Measurements from ENCODE around the gene CEP170. TPM values are rescaled to one million over a fixed set of nuclear protein-coding genes. Genes with fewer than 3 reads are reported as not detected.
"Not testable (repeated sequence)": the region's sequence is repeated elsewhere in the genome, so short reads cannot be mapped to it uniquely, and the experiment has no call there.

Gene CEP170
- total RNA-seq, 2 donors from 2014 or later, result 40.7 to 40.8 TPM

GRCh38 chr1:243246916-243247315, 8.2 kb downstream of the CEP170 start:
- intact Hi-C loops (cut with DNase I), result no loop called here
- peak; percentile 27 to 65 for ATAC-seq
- DNase-seq, result no peak

- intact Hi-C loops (cut with DNase I), result no loop called here
- ATAC-seq, result no peak
- DNase-seq, result no peak
These were observed 10.6 kb downstream of the CEP170 start for GRCh38 chr1:243244432-243244841.

GRCh38 chr1:243236604-243237252, 18.4 kb downstream of the CEP170 start:
- ATAC-seq (no peak), DNase-seq (no peak)
- intact Hi-C loops (cut with DNase I), result no loop called here

- DNase-seq, result no peak
- ATAC-seq, result peak in 1 of 2 donors; percentile 58
- intact Hi-C loops (cut with DNase I), result no loop called here
These were observed 20.0 kb downstream of the CEP170 start for GRCh38 chr1:243234978-243235647.

GRCh38 chr1:243233908-243234307, 21.2 kb downstream of the CEP170 start:
- peak in 1 of 2 donors; percentile 52 for ATAC-seq
- no peak for DNase-seq
- intact Hi-C loops (cut with DNase I), result no loop called here

- no peak for DNase-seq
- intact Hi-C loops (cut with DNase I), result no loop called here
- ATAC-seq, result no peak
These were observed 24.2 kb downstream of the CEP170 start for GRCh38 chr1:243230914-243231313.

- DNase-seq (no peak), ATAC-seq (no peak)
- intact Hi-C loops (cut with DNase I), result no loop called here
These were observed 25.6 kb downstream of the CEP170 start for GRCh38 chr1:243229526-243229925.

- DNase-seq (no peak), ATAC-seq (no peak)
- intact Hi-C loops (cut with DNase I), result no loop called here
These were observed 27.5 kb downstream of the CEP170 start for GRCh38 chr1:243227622-243228021.

GRCh38 chr1:243218059-243218458, 37.0 kb downstream of the CEP170 start:
- intact Hi-C loops (cut with DNase I), result no loop called here
- no peak for ATAC-seq
- DNase-seq, result no peak

GRCh38 chr1:243217349-243217748, 37.7 kb downstream of the CEP170 start:
- intact Hi-C loops (cut with DNase I), result no loop called here
- DNase-seq (no peak), ATAC-seq (no peak)

- DNase-seq (no peak), ATAC-seq (no peak)
- intact Hi-C loops (cut with DNase I), result no loop called here
These were observed 38.3 kb downstream of the CEP170 start for GRCh38 chr1:243216741-243217140.

- intact Hi-C loops (cut with DNase I); DNase-seq; ATAC-seq: not testable (repeated sequence)
These were observed 39.7 kb downstream of the CEP170 start for GRCh38 chr1:243215276-243215875.

- no peak for DNase-seq
- intact Hi-C loops (cut with DNase I), result no loop called here
These were observed 41.9 kb downstream of the CEP170 start for GRCh38 chr1:243213045-243213787.

GRCh38 chr1:243211984-243212383, 43.1 kb downstream of the CEP170 start:
- DNase-seq; intact Hi-C loops (cut with DNase I): not testable (repeated sequence)
- peak; percentile 55 to 88 for ATAC-seq

More at GRCh38 chr1:243213045-243213787, 41.9 kb downstream of the CEP170 start:
- peak; percentile 47 to 90 for ATAC-seq

GRCh38 chr1:243205026-243205501, 50.0 kb downstream of the CEP170 start:
- peak; percentile 78 to 95 for ATAC-seq

GRCh38 chr1:243204336-243204735, 50.7 kb downstream of the CEP170 start:
- intact Hi-C loops (cut with DNase I); DNase-seq; ATAC-seq: not testable (repeated sequence)

More at GRCh38 chr1:243205026-243205501, 50.0 kb downstream of the CEP170 start:
- DNase-seq; intact Hi-C loops (cut with DNase I): not testable (repeated sequence)

GRCh38 chr1:243203196-243203595, 51.9 kb downstream of the CEP170 start:
- DNase-seq; intact Hi-C loops (cut with DNase I): not testable (repeated sequence)
- peak in 1 of 2 donors; percentile 59 for ATAC-seq

GRCh38 chr1:243201316-243201715, 53.8 kb downstream of the CEP170 start:
- DNase-seq; intact Hi-C loops (cut with DNase I); ATAC-seq: not testable (repeated sequence)

- intact Hi-C loops (cut with DNase I); DNase-seq; ATAC-seq: not testable (repeated sequence)
These were observed 57.6 kb downstream of the CEP170 start for GRCh38 chr1:243197524-243197923.
